Measurements from ENCODE around the gene SH3RF2.

The SH3RF2 gene

GRCh38 chr5:145921211-145921610 is 15.2 kb upstream of the SH3RF2 start:
- Histone ChIP-seq H3K4me1 (ENCODE audit: control insufficient read depth, insufficient read depth, low read length) (peaks cover 21% of the 10 kb centered on the region), H3K27ac (ENCODE audit: low read depth, low read length) (no peak overlapping the region), H3K9ac (ENCODE audit: low read length) (no peak overlapping the region), H3K9me3 (ENCODE audit: control insufficient read depth, insufficient read depth, low read depth, low read length) (no peaks in the 10 kb centered on the region; the same call in 1 of the 2 replicates), H3K36me3 (ENCODE audit: control insufficient read depth, insufficient read depth, low read length) (no peaks in the 10 kb centered on the region), H3K27me3 (ENCODE audit: control insufficient read depth, insufficient read depth, low read length) (no peaks in the 10 kb centered on the region), H3K4me3 (ENCODE audit: low read depth, low read length) (no peak overlapping the region)

- no peaks in the 10 kb centered on the region for H3K36me3 ChIP-seq (ENCODE audit: control insufficient read depth, insufficient read depth, low read length)
- H3K4me3 ChIP-seq (ENCODE audit: low read depth, low read length): no peak overlapping the region
Measured at GRCh38 chr5:145922059-145922458, 14.3 kb upstream of the SH3RF2 start.

GRCh38 chr5:145923405-145923804 is 13.0 kb upstream of the SH3RF2 start:
- Histone ChIP-seq H3K9ac (ENCODE audit: low read length) (no peak overlapping the region), H3K4me1 (ENCODE audit: control insufficient read depth, insufficient read depth, low read length) (peaks cover 21% of the 10 kb centered on the region), H3K36me3 (ENCODE audit: control insufficient read depth, insufficient read depth, low read length) (no peaks in the 10 kb centered on the region), H3K27ac (ENCODE audit: low read depth, low read length) (no peak overlapping the region), H3K27me3 (ENCODE audit: control insufficient read depth, insufficient read depth, low read length) (no peaks in the 10 kb centered on the region), H3K9me3 (ENCODE audit: control insufficient read depth, insufficient read depth, low read depth, low read length) (no peaks in the 10 kb centered on the region; the same call in 1 of the 2 replicates), H3K4me3 (ENCODE audit: low read depth, low read length) (no peak overlapping the region)

More at GRCh38 chr5:145922059-145922458, 14.3 kb upstream of the SH3RF2 start:
- Histone ChIP-seq H3K4me1 (ENCODE audit: control insufficient read depth, insufficient read depth, low read length) (peaks cover 21% of the 10 kb centered on the region), H3K27ac (ENCODE audit: low read depth, low read length) (no peak overlapping the region), H3K27me3 (ENCODE audit: control insufficient read depth, insufficient read depth, low read length) (no peaks in the 10 kb centered on the region), H3K9me3 (ENCODE audit: control insufficient read depth, insufficient read depth, low read depth, low read length) (no peaks in the 10 kb centered on the region; the same call in 1 of the 2 replicates), H3K9ac (ENCODE audit: low read length) (no peak overlapping the region)

- peaks cover 10% of the 10 kb centered on the region for H3K4me1 ChIP-seq (ENCODE audit: control insufficient read depth, insufficient read depth, low read length)
- no peaks in the 10 kb centered on the region; the same call in 1 of the 2 replicates for H3K9me3 ChIP-seq (ENCODE audit: control insufficient read depth, insufficient read depth, low read depth, low read length)
- H3K4me3 ChIP-seq (ENCODE audit: low read depth, low read length): no peak overlapping the region
- H3K9ac ChIP-seq (ENCODE audit: low read length): no peak overlapping the region
- H3K36me3 ChIP-seq (ENCODE audit: control insufficient read depth, insufficient read depth, low read length): no peaks in the 10 kb centered on the region
- peak overlapping the region; percentile 4; the same call in 1 of the 2 replicates for H3K27ac ChIP-seq (ENCODE audit: low read depth, low read length)
- no peaks in the 10 kb centered on the region for H3K27me3 ChIP-seq (ENCODE audit: control insufficient read depth, insufficient read depth, low read length)
Measured at GRCh38 chr5:145924849-145925248, 11.5 kb upstream of the SH3RF2 start.

- Histone ChIP-seq H3K4me3 (ENCODE audit: low read depth, low read length) (no peak overlapping the region), H3K27me3 (ENCODE audit: control insufficient read depth, insufficient read depth, low read length) (no peaks in the 10 kb centered on the region), H3K9ac (ENCODE audit: low read length) (no peak overlapping the region), H3K4me1 (ENCODE audit: control insufficient read depth, insufficient read depth, low read length) (peaks cover 10% of the 10 kb centered on the region), H3K27ac (ENCODE audit: low read depth, low read length) (peak overlapping the region; percentile 43; the same call in 1 of the 2 replicates), H3K9me3 (ENCODE audit: control insufficient read depth, insufficient read depth, low read depth, low read length) (no peaks in the 10 kb centered on the region; the same call in 1 of the 2 replicates), H3K36me3 (ENCODE audit: control insufficient read depth, insufficient read depth, low read length) (no peaks in the 10 kb centered on the region)
Measured at GRCh38 chr5:145925353-145925752, 11.0 kb upstream of the SH3RF2 start.

- no peak overlapping the region for H3K9ac ChIP-seq (ENCODE audit: low read length)
- no peaks in the 10 kb centered on the region for H3K27me3 ChIP-seq (ENCODE audit: control insufficient read depth, insufficient read depth, low read length)
- peaks cover 10% of the 10 kb centered on the region for H3K4me1 ChIP-seq (ENCODE audit: control insufficient read depth, insufficient read depth, low read length)
- no peaks in the 10 kb centered on the region for H3K9me3 ChIP-seq (ENCODE audit: control insufficient read depth, insufficient read depth, low read depth, low read length)
- peak overlapping the region; percentile 43; the same call in 1 of the 2 replicates for H3K27ac ChIP-seq (ENCODE audit: low read depth, low read length)
- no peaks in the 10 kb centered on the region for H3K36me3 ChIP-seq (ENCODE audit: control insufficient read depth, insufficient read depth, low read length)
- H3K4me3 ChIP-seq (ENCODE audit: low read depth, low read length): no peak overlapping the region
Measured at GRCh38 chr5:145925803-145926202, 10.6 kb upstream of the SH3RF2 start.

DNA sequence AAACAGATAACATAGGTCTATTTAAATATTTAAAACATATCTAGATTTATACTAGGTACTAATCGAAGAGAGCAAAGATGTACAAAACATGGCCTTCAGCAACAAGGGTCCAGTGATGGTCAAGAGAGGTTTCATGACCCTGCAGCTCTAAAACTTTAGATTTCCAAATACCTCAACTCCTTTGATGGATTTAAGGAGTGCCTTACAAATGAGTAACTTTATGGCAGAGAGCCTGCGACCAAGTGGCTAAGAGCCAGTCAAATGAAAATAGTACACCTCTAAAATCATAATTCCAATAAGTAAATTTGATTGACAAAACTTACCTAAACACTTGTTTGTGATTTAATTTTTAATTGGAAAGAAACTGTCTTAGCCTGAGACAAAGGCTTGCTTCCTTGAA is 4.7 kb upstream of the SH3RF2 start:
- H3K4me3 ChIP-seq (ENCODE audit: low read depth, low read length): no peak overlapping the region
- no peaks in the 10 kb centered on the region for H3K9me3 ChIP-seq (ENCODE audit: control insufficient read depth, insufficient read depth, low read depth, low read length)
- H3K27me3 ChIP-seq (ENCODE audit: control insufficient read depth, insufficient read depth, low read length): no peaks in the 10 kb centered on the region
- H3K9ac ChIP-seq (ENCODE audit: low read length): no peak overlapping the region
- H3K36me3 ChIP-seq (ENCODE audit: control insufficient read depth, insufficient read depth, low read length): no peaks in the 10 kb centered on the region
- H3K27ac ChIP-seq (ENCODE audit: low read depth, low read length): no peak overlapping the region
- H3K4me1 ChIP-seq (ENCODE audit: control insufficient read depth, insufficient read depth, low read length): peaks cover 15% of the 10 kb centered on the region

- no peaks in the 10 kb centered on the region for H3K9me3 ChIP-seq (ENCODE audit: control insufficient read depth, insufficient read depth, low read depth, low read length)
- no peak overlapping the region for H3K9ac ChIP-seq (ENCODE audit: low read length)
- no peaks in the 10 kb centered on the region for H3K27me3 ChIP-seq (ENCODE audit: control insufficient read depth, insufficient read depth, low read length)
- no peak overlapping the region for H3K4me3 ChIP-seq (ENCODE audit: low read depth, low read length)
- H3K27ac ChIP-seq (ENCODE audit: low read depth, low read length): no peak overlapping the region
- H3K36me3 ChIP-seq (ENCODE audit: control insufficient read depth, insufficient read depth, low read length): no peaks in the 10 kb centered on the region
- H3K4me1 ChIP-seq (ENCODE audit: control insufficient read depth, insufficient read depth, low read length): peaks cover 41% of the 10 kb centered on the region
Measured at GRCh38 chr5:145934276-145934675, 2.1 kb upstream of the SH3RF2 start.

GRCh38 chr5:145937432-145938250 is 1.3 kb downstream of the SH3RF2 start:
- H3K27ac ChIP-seq (ENCODE audit: low read depth, low read length): peak overlapping the region; percentile 71; the same call in 1 of the 2 replicates
- no peaks in the 10 kb centered on the region for H3K9me3 ChIP-seq (ENCODE audit: control insufficient read depth, insufficient read depth, low read depth, low read length)
- H3K4me3 ChIP-seq (ENCODE audit: low read depth, low read length): peak overlapping the region; percentile 50

GRCh38 chr5:145938776-145939539 is 2.6 kb downstream of the SH3RF2 start:
- H3K27me3 ChIP-seq (ENCODE audit: control insufficient read depth, insufficient read depth, low read length): no peaks in the 10 kb centered on the region
- H3K4me1 ChIP-seq (ENCODE audit: control insufficient read depth, insufficient read depth, low read length): peaks cover 47% of the 10 kb centered on the region
- no peaks in the 10 kb centered on the region for H3K9me3 ChIP-seq (ENCODE audit: control insufficient read depth, insufficient read depth, low read depth, low read length)

More at GRCh38 chr5:145937432-145938250, 1.3 kb downstream of the SH3RF2 start:
- no peaks in the 10 kb centered on the region for H3K36me3 ChIP-seq (ENCODE audit: control insufficient read depth, insufficient read depth, low read length)
- no peaks in the 10 kb centered on the region for H3K27me3 ChIP-seq (ENCODE audit: control insufficient read depth, insufficient read depth, low read length)
- peaks cover 51% of the 10 kb centered on the region for H3K4me1 ChIP-seq (ENCODE audit: control insufficient read depth, insufficient read depth, low read length)
- H3K9ac ChIP-seq (ENCODE audit: low read length): peak overlapping the region; percentile 81

More at GRCh38 chr5:145938776-145939539, 2.6 kb downstream of the SH3RF2 start:
- Histone ChIP-seq H3K27ac (ENCODE audit: low read depth, low read length) (no peak overlapping the region), H3K9ac (ENCODE audit: low read length) (peak overlapping the region; percentile 46), H3K4me3 (ENCODE audit: low read depth, low read length) (peak overlapping the region; percentile 50; the same call in 1 of the 2 replicates), H3K36me3 (ENCODE audit: control insufficient read depth, insufficient read depth, low read length) (no peaks in the 10 kb centered on the region)

Measured in HUES6 (cell line).